ENCODE measurements around the gene UGT1A1. TPM values are rescaled to one million over a fixed set of nuclear protein-coding genes. Genes with fewer than 3 reads are reported as not detected.

The UGT1A1 gene
- total RNA-seq: not detected

DNA sequence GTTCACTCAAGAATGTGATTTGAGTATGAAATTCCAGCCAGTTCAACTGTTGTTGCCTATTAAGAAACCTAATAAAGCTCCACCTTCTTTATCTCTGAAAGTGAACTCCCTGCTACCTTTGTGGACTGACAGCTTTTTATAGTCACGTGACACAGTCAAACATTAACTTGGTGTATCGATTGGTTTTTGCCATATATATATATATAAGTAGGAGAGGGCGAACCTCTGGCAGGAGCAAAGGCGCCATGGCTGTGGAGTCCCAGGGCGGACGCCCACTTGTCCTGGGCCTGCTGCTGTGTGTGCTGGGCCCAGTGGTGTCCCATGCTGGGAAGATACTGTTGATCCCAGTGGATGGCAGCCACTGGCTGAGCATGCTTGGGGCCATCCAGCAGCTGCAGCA is at the start of gene UGT1A1:
TSS of gene UGT1A1 (plus strand) at position 228 of the 400 bp plus-strand sequence. CDS start at position 246, 18 bp downstream.
- H3K36me3 ChIP-seq: no peaks in the 10 kb centered on the region

GRCh38 chr2:233711312-233712008 is 48.6 kb upstream of the UGT1A1 start:
- H3K27ac ChIP-seq: no peak overlapping the region
- H3K4me3 ChIP-seq: no peak overlapping the region
- no peaks in the 10 kb centered on the region for H3K9me3 ChIP-seq
- H3K36me3 ChIP-seq: no peaks in the 10 kb centered on the region
- DNase-seq (ENCODE audit: low spot score): peak; percentile 61
- TF ChIP-seq, protein P1, sequence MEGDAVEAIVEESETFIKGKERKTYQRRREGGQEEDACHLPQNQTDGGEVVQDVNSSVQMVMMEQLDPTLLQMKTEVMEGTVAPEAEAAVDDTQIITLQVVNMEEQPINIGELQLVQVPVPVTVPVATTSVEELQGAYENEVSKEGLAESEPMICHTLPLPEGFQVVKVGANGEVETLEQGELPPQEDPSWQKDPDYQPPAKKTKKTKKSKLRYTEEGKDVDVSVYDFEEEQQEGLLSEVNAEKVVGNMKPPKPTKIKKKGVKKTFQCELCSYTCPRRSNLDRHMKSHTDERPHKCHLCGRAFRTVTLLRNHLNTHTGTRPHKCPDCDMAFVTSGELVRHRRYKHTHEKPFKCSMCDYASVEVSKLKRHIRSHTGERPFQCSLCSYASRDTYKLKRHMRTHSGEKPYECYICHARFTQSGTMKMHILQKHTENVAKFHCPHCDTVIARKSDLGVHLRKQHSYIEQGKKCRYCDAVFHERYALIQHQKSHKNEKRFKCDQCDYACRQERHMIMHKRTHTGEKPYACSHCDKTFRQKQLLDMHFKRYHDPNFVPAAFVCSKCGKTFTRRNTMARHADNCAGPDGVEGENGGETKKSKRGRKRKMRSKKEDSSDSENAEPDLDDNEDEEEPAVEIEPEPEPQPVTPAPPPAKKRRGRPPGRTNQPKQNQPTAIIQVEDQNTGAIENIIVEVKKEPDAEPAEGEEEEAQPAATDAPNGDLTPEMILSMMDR (IDR thresholded peaks at IDR 0.05): peak; percentile 60 to 77
- no peaks in the 10 kb centered on the region for H3K27me3 ChIP-seq
- H3K4me1 ChIP-seq: no peaks in the 10 kb centered on the region

More for the DNA sequence above, at the start of gene UGT1A1:
- Histone ChIP-seq H3K27me3 (no peaks in the 10 kb centered on the region), H3K4me3 (no peak within 1 kb of the TSS), H3K4me1 (no peaks in the 10 kb centered on the region), H3K27ac (no peak within 1 kb of the TSS), H3K9me3 (no peaks in the 10 kb centered on the region)
- DNase-seq (ENCODE audit: low spot score): no peak
- TF ChIP-seq, protein P1 (IDR thresholded peaks at IDR 0.05): no peak

DNA sequence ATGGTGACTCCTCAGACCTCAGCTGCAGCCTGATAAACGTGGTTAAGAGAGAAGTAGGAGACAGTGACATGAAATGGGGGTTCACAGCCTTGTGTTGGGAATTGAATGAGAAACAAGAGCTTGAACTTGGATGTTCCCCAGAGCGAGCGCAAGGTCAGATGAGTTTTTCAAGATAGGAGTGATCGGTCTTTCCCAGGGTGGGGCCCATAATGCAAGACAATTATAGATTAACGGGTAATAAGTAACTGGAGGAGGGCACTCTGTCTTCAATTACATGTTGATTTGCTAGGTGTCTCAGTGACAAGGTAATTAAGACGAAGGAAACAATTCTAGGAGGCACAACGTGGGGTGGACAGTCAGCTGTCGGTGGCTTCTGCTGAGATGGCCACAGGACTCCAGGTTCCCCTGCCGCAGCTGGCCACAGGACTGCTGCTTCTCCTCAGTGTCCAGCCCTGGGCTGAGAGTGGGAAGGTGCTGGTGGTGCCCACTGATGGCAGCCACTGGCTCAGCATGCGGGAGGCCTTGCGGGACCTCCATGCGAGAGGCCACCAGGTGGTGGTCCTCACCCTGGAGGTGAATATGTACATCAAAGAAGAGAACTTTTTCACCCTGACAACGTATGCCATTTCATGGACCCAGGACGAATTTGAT is 47.3 kb upstream of the UGT1A1 start, which contains the start of gene UGT1A5:
TSS of gene UGT1A5 (plus strand) at position 297 of the 651 bp plus-strand sequence. CDS start at position 382, 85 bp downstream.
- H3K4me3 ChIP-seq: no peak within 1 kb of the TSS
- TF ChIP-seq, protein P1 (IDR thresholded peaks at IDR 0.05): no peak
- no peaks in the 10 kb centered on the region for H3K36me3 ChIP-seq
- no peak for DNase-seq (ENCODE audit: low spot score)
- H3K27me3 ChIP-seq: no peaks in the 10 kb centered on the region
- H3K4me1 ChIP-seq: no peaks in the 10 kb centered on the region
- no peaks in the 10 kb centered on the region for H3K9me3 ChIP-seq
- H3K27ac ChIP-seq: no peak within 1 kb of the TSS

DNA sequence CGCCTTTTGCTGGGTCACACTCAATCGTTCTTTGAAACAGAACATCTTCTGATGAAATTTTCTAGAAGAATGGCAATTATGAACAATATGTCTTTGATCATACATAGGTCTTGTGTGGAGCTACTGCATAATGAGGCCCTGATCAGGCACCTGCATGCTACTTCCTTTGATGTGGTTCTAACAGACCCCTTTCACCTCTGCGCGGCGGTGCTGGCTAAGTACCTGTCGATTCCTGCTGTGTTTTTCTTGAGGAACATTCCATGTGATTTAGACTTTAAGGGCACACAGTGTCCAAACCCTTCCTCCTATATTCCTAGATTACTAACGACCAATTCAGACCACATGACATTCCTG is 46.8 kb upstream of the UGT1A1 start:
- no peak overlapping the region for H3K4me3 ChIP-seq
- H3K36me3 ChIP-seq: no peaks in the 10 kb centered on the region
- no peaks in the 10 kb centered on the region for H3K27me3 ChIP-seq
- no peaks in the 10 kb centered on the region for H3K4me1 ChIP-seq
- no peak overlapping the region for H3K27ac ChIP-seq
- no peaks in the 10 kb centered on the region for H3K9me3 ChIP-seq
- no peak for DNase-seq (ENCODE audit: low spot score)
- TF ChIP-seq, protein P1 (IDR thresholded peaks at IDR 0.05): no peak

- TF ChIP-seq, protein P1 (IDR thresholded peaks at IDR 0.05): no peak
- Histone ChIP-seq H3K36me3 (no peaks in the 10 kb centered on the region), H3K27ac (no peak overlapping the region), H3K27me3 (no peaks in the 10 kb centered on the region), H3K9me3 (no peaks in the 10 kb centered on the region), H3K4me3 (no peak overlapping the region), H3K4me1 (no peaks in the 10 kb centered on the region)
- no peak for DNase-seq (ENCODE audit: low spot score)
Observed at GRCh38 chr2:233714121-233714520, 45.9 kb upstream of the UGT1A1 start.

Data from right atrium auricular region (tissue), 2 donors.